Esophagus muscularis mucosa (tissue), 3 donors: ENCODE results near the gene TAF3.

Experiments
- CTCF ChIP-seq, 3 experiments: fragments of 200-600 bp in 2 of 3; fragments of 450-650 bp in 1 of 3; sonication (generic) in 2 of 3; IDR thresholded peaks; one replicate each; pipeline ENCODE4 v1.5.1; 2017 to 2019; ENCODE audit warnings: antibody characterized with exemption in 3 of 3, mild to moderate bottlenecking in 2 of 3, moderate library complexity in 1 of 3
- POLR2A ChIP-seq: fragments of 450-650 bp; IDR thresholded peaks from one replicate; pipeline ENCODE4 v1.6.1; 2017; ENCODE audit warnings: antibody characterized with exemption, moderate library complexity, mild to moderate bottlenecking, low read depth
- POLR2AphosphoS5 ChIP-seq, 2 donors: sonication (generic); formaldehyde crosslinking; IDR thresholded peaks; one replicate each; pipeline ENCODE4 v1.6.1; 2017; ENCODE audit warnings: antibody characterized with exemption in 2 of 2

- TF ChIP-seq CTCF (IDR thresholded peaks at IDR 0.05) (no peak), POLR2AphosphoS5 (IDR thresholded peaks at IDR 0.05) (no peak), POLR2A (no peak)
Observed at GRCh38 chr10:7834262-7834661, 16.0 kb downstream of the TAF3 start.
